ENCODE results near the gene ZNF326.
"Not testable (repeated sequence)": the region's sequence is repeated elsewhere in the genome, so short reads cannot be mapped to it uniquely, and the experiment has no call there.

The ZNF326 gene

GRCh38 chr1:89971600-89971999 lies 23.3 kb upstream of the ZNF326 start:
- DNase-seq, result no peak

- DNase-seq, result no peak
Measured at GRCh38 chr1:89972024-89972423, 22.9 kb upstream of the ZNF326 start.

- DNase-seq, result no peak
Measured at GRCh38 chr1:89973471-89974127, 21.3 kb upstream of the ZNF326 start.

- no peak for DNase-seq
Measured at GRCh38 chr1:89974256-89974655, 20.7 kb upstream of the ZNF326 start.

GRCh38 chr1:89974696-89975470 lies 20.0 kb upstream of the ZNF326 start:
- DNase-seq, result no peak

- DNase-seq, result no peak
Measured at GRCh38 chr1:89975540-89976125, 19.3 kb upstream of the ZNF326 start.

- no peak for DNase-seq
Measured at GRCh38 chr1:89978755-89979154, 16.2 kb upstream of the ZNF326 start.

- no peak for DNase-seq
Measured at GRCh38 chr1:89980605-89981004, 14.3 kb upstream of the ZNF326 start.

- not testable (repeated sequence) for DNase-seq
Measured at GRCh38 chr1:89982846-89983245, 12.1 kb upstream of the ZNF326 start.

GRCh38 chr1:89984564-89985116 lies 10.3 kb upstream of the ZNF326 start:
- DNase-seq, result not testable (repeated sequence)

- no peak for DNase-seq
Measured at GRCh38 chr1:89986020-89986419, 8.9 kb upstream of the ZNF326 start.

GRCh38 chr1:89987159-89987819 lies 7.6 kb upstream of the ZNF326 start:
- DNase-seq, result peak; percentile 38

GRCh38 chr1:89989099-89989498 lies 5.8 kb upstream of the ZNF326 start:
- no peak for DNase-seq

GRCh38 chr1:89989799-89990198 lies 5.1 kb upstream of the ZNF326 start:
- DNase-seq, result no peak

- DNase-seq, result no peak
Measured at GRCh38 chr1:89990976-89991831, 3.7 kb upstream of the ZNF326 start.

GRCh38 chr1:89993541-89993940 lies 1.4 kb upstream of the ZNF326 start:
- DNase-seq, result no peak

- no peak for DNase-seq
Measured at GRCh38 chr1:89994231-89994804, 592 bp upstream of the ZNF326 start.

- DNase-seq, result no peak
Measured at GRCh38 chr1:89995598-89996449, 914 bp downstream of the ZNF326 start.

GRCh38 chr1:89996450-89997110 lies 1.7 kb downstream of the ZNF326 start:
- no peak for DNase-seq

GRCh38 chr1:89997152-89997551 lies 2.2 kb downstream of the ZNF326 start:
- DNase-seq, result not testable (repeated sequence)
